GM12891 (cell line): ENCODE measurements around the gene ANKFN1.

Experiments used
- PAX5 ChIP-seq: IDR thresholded peaks from 2 replicates; pipeline ENCODE4 v1.6.1; 2011; ENCODE audit warnings: low read length, moderate library complexity, mild to moderate bottlenecking; ENCODE audit not compliant: insufficient read depth, severe bottlenecking
- TAF1 ChIP-seq: IDR thresholded peaks from 2 replicates; pipeline ENCODE4 v1.6.1; 2011; ENCODE audit warnings: low read depth, low read length, control low read depth

GRCh38 chr17:56231693-56232092 is 78.4 kb downstream of the ANKFN1 start:
- TF ChIP-seq TAF1 (no peak), PAX5 (no peak)
